Keratinocyte (primary cell): ENCODE results near the gene GPBAR1.

Source experiments
- EZH2 ChIP-seq: IDR thresholded peaks from one replicate; pipeline ENCODE4 v1.6.1; 2012; ENCODE audit warnings: inconsistent platforms, mild to moderate bottlenecking, low read length, moderate library complexity
- TF ChIP-seq, protein P1 (sequence below), 3 experiments: IDR thresholded peaks in 1 of 3; conservative IDR thresholded peaks in 1 of 3; optimal IDR thresholded peaks in 1 of 3; 2 replicates in 2 of 3; 3 replicates in 1 of 3; pipeline versions ENCODE3 to v1.5.1; 2011; ENCODE audit warnings: low read length in 3 of 3, mild to moderate bottlenecking in 3 of 3, moderate library complexity in 2 of 3, control low read depth in 1 of 3, inconsistent platforms in 1 of 3; ENCODE audit not compliant: insufficient read depth in 2 of 3; ENCODE audit errors: extremely low read depth in 1 of 3

GRCh38 chr2:218278531-218279360 is 17.9 kb downstream of the GPBAR1 start:
- TF ChIP-seq, protein P1, sequence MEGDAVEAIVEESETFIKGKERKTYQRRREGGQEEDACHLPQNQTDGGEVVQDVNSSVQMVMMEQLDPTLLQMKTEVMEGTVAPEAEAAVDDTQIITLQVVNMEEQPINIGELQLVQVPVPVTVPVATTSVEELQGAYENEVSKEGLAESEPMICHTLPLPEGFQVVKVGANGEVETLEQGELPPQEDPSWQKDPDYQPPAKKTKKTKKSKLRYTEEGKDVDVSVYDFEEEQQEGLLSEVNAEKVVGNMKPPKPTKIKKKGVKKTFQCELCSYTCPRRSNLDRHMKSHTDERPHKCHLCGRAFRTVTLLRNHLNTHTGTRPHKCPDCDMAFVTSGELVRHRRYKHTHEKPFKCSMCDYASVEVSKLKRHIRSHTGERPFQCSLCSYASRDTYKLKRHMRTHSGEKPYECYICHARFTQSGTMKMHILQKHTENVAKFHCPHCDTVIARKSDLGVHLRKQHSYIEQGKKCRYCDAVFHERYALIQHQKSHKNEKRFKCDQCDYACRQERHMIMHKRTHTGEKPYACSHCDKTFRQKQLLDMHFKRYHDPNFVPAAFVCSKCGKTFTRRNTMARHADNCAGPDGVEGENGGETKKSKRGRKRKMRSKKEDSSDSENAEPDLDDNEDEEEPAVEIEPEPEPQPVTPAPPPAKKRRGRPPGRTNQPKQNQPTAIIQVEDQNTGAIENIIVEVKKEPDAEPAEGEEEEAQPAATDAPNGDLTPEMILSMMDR (optimal IDR thresholded peaks at IDR 0.05 in 1 of 3, IDR thresholded peaks at IDR 0.05 in 1 of 3, conservative IDR thresholded peaks at IDR 0.05 in 1 of 3; ENCODE audit: extremely low read depth in 1 of 3, insufficient read depth in 2 of 3, low read length in 3 of 3) = no peak
- no peak for TF ChIP-seq EZH2
